ENCODE measurements around the gene NSD1. TPM values are rescaled to one million over a fixed set of nuclear protein-coding genes. Genes with fewer than 3 reads are reported as not detected.

The NSD1 gene
- total and polyA plus RNA-seq, 7 donors = 3.0 to 41.5 (median 34.6) TPM

DNA sequence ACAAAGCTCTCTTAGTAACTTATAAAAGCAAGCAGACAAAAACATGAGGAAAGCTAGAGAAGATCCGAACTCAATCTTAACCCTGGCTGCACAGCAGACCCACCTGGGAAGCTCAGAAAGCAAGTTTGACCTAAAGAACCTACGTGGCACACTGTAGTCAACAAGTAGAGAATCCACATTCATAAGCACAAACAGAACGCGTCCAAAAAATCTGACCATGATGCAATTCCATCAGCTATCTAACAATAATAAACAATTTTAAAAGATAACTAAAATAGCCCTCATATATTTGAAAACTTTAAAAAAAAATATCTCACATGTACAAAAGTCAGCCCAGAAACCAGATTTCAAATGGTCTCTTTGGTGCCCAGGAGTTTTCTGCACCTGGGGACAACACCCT is 213.2 kb downstream of the NSD1 start:
- 78 to 81% methylated on average over 4 of the region's 4 CpGs for WGBS, 2 donors
- Histone ChIP-seq H3K4me3 (no peak overlapping the region), H3K4me1 (peaks cover 0 to 45% (median 33%) of the 10 kb centered on the region in 4 donors), H3K36me3 (peaks cover 0 to 25% (median 2%) of the 10 kb centered on the region in 4 donors), H3K27ac (no peak overlapping the region), H3K9me3 (no peaks in the 10 kb centered on the region), H3K27me3 (no peaks in the 10 kb centered on the region)
- TF ChIP-seq CTCF (IDR thresholded peaks at IDR 0.05) = no peak
- no peak for TF ChIP-seq POLR2AphosphoS5 (IDR thresholded peaks at IDR 0.05)
- no peak for TF ChIP-seq POLR2A (IDR thresholded peaks at IDR 0.05)
- no peak for TF ChIP-seq EP300 (IDR thresholded peaks at IDR 0.05)
- no peak for DNase-seq
- intact Hi-C loops (cut with DNase I) = no loop called here

- H3K27me3 ChIP-seq = no peaks in the 10 kb centered on the region
- intact Hi-C loops (cut with DNase I) = no loop called here
- H3K27ac ChIP-seq = no peak overlapping the region
- WGBS, 2 donors = 92% methylated on average over 4 of the region's 4 CpGs
- DNase-seq = no peak
- H3K4me1 ChIP-seq = peaks cover 0 to 52% (median 36%) of the 10 kb centered on the region in 4 donors
- peaks cover 0 to 24% (median 2%) of the 10 kb centered on the region in 4 donors for H3K36me3 ChIP-seq
- no peaks in the 10 kb centered on the region for H3K9me3 ChIP-seq
- no peak overlapping the region for H3K4me3 ChIP-seq
- TF ChIP-seq POLR2AphosphoS5 (IDR thresholded peaks at IDR 0.05) (no peak), EP300 (IDR thresholded peaks at IDR 0.05) (no peak), POLR2A (IDR thresholded peaks at IDR 0.05) (no peak), CTCF (IDR thresholded peaks at IDR 0.05) (no peak)
Measured at GRCh38 chr5:177347699-177348098, 214.1 kb downstream of the NSD1 start.

DNA sequence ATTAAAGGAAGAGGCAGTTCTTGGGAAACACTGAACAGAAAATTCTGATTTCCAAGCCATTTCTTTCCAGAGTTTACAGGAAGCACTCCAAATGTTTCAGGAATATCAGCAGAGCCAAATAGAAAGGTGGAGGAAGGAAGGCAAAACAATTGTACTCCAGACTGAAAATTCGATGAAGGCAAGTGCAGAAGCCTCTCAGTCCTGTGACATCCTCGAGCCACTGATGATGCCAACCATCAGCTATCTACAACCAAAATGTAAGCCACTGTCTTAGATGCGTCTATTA is 215.7 kb downstream of the NSD1 start:
- no peak overlapping the region for H3K27ac ChIP-seq
- peaks cover 0 to 12% (median 2%) of the 10 kb centered on the region in 4 donors for H3K36me3 ChIP-seq
- no peak for DNase-seq
- 63 to 84% methylated on average over 3 of the region's 3 CpGs for WGBS, 2 donors
- no peak overlapping the region for H3K4me3 ChIP-seq
- TF ChIP-seq CTCF (IDR thresholded peaks at IDR 0.05) (no peak), POLR2AphosphoS5 (IDR thresholded peaks at IDR 0.05) (no peak), EP300 (IDR thresholded peaks at IDR 0.05) (no peak), POLR2A (IDR thresholded peaks at IDR 0.05) (no peak)
- H3K4me1 ChIP-seq = peaks cover 0 to 52% (median 36%) of the 10 kb centered on the region in 4 donors
- H3K9me3 ChIP-seq = no peaks in the 10 kb centered on the region
- H3K27me3 ChIP-seq = no peaks in the 10 kb centered on the region
- intact Hi-C loops (cut with DNase I) = no loop called here

- TF ChIP-seq POLR2A (IDR thresholded peaks at IDR 0.05) = no peak
- no peak for TF ChIP-seq EP300 (IDR thresholded peaks at IDR 0.05)
- TF ChIP-seq POLR2AphosphoS5 (IDR thresholded peaks at IDR 0.05) = no peak
- TF ChIP-seq CTCF (IDR thresholded peaks at IDR 0.05) = no peak
- Histone ChIP-seq H3K27me3 (no peaks in the 10 kb centered on the region), H3K4me3 (peak overlapping the region in 1 of 4 donors; percentile 93), H3K4me1 (peaks cover 0 to 52% (median 36%) of the 10 kb centered on the region in 4 donors), H3K27ac (no peak overlapping the region), H3K36me3 (peaks cover 0 to 12% (median 2%) of the 10 kb centered on the region in 4 donors), H3K9me3 (no peaks in the 10 kb centered on the region)
- intact Hi-C loops (cut with DNase I) = loop anchor here (2.0 kb wide), 2 partner anchors 17 to 37 kb away; no protein-coding TSS in a partner anchor
- DNase-seq = no peak
- WGBS, 2 donors = 86 to 87% methylated on average over 5 of the region's 5 CpGs
Measured at GRCh38 chr5:177349762-177350161, 216.2 kb downstream of the NSD1 start.

Other genes with a start within 250 kb of the NSD1 start
- gene HK3, start 234.4 kb upstream of the NSD1 start, total RNA-seq = 10 to 100 TPM in 1 of 4 donors, 1 to 10 TPM in 3; 4.7 to 12.8 (median 9.1) TPM
- 10 to 100 TPM in 1 of 3 donors, 1 to 10 TPM in 2; 1.8 to 11.0 (median 2.8) TPM for gene HK3, start 234.4 kb upstream of the NSD1 start, polyA plus RNA-seq
- gene UIMC1, start 127.0 kb upstream of the NSD1 start, total RNA-seq = 10 to 100 TPM; 40.2 to 96.1 (median 53.5) TPM
- gene UIMC1, start 127.0 kb upstream of the NSD1 start, polyA plus RNA-seq = 10 to 100 TPM; 18.0 to 22.3 (median 18.0) TPM
- gene ZNF346, start 111.1 kb upstream of the NSD1 start, total RNA-seq = 10 to 100 TPM; 12.5 to 21.9 (median 15.0) TPM
- gene ZNF346, start 111.1 kb upstream of the NSD1 start, polyA plus RNA-seq = 1 to 10 TPM; 3.0 to 8.9 (median 4.2) TPM
- gene FGFR4, start 46.9 kb upstream of the NSD1 start, total RNA-seq = 10 to 100 TPM in 1 of 4 donors, 1 to 10 TPM in 3; 3.0 to 11.8 (median 6.1) TPM
- 10 to 100 TPM in 1 of 3 donors, 1 to 10 TPM in 2; 4.9 to 45.0 (median 6.6) TPM for gene FGFR4, start 46.9 kb upstream of the NSD1 start, polyA plus RNA-seq
- gene RAB24, start 169.9 kb downstream of the NSD1 start, total RNA-seq = 10 to 100 TPM; 22.3 to 33.6 (median 29.4) TPM
- 10 to 100 TPM; 35.4 to 64.6 (median 50.4) TPM for gene RAB24, start 169.9 kb downstream of the NSD1 start, polyA plus RNA-seq
- 10 to 100 TPM; 59.3 to 64.9 (median 62.4) TPM for gene PRELID1, start 170.0 kb downstream of the NSD1 start, total RNA-seq
- 100 to 1,000 TPM; 231 to 330 (median 257) TPM for gene PRELID1, start 170.0 kb downstream of the NSD1 start, polyA plus RNA-seq
- 10 to 100 TPM in 2 of 4 donors, 1 to 10 TPM in 2; 7.2 to 23.8 (median 12.9) TPM for gene MXD3, start 178.1 kb downstream of the NSD1 start, total RNA-seq
- gene MXD3, start 178.1 kb downstream of the NSD1 start, polyA plus RNA-seq = 10 to 100 TPM in 1 of 3 donors, 1 to 10 TPM in 2; 2.1 to 20.7 (median 5.4) TPM
- 100 to 1,000 TPM in 2 of 4 donors, 10 to 100 TPM in 2; 87.5 to 169 (median 98.2) TPM for gene LMAN2, start 217.9 kb downstream of the NSD1 start, total RNA-seq
- 100 to 1,000 TPM in 2 of 3 donors, 10 to 100 TPM in 1; 62.5 to 244 (median 115) TPM for gene LMAN2, start 217.9 kb downstream of the NSD1 start, polyA plus RNA-seq
- 10 to 100 TPM in 3 of 4 donors, 1 to 10 TPM in 1; 9.6 to 26.6 (median 16.7) TPM for gene RGS14, start 224.2 kb downstream of the NSD1 start, total RNA-seq
- 10 to 100 TPM; 12.7 to 21.0 (median 16.2) TPM for gene RGS14, start 224.2 kb downstream of the NSD1 start, polyA plus RNA-seq

Data from sigmoid colon (tissue), 7 donors.